ENCODE data around the gene RUVBL1. TPM values are rescaled to one million over a fixed set of nuclear protein-coding genes. Genes with fewer than 3 reads are reported as not detected.

Gene RUVBL1
- total RNA-seq, 6 experiments from 2014 or later, result 61.2 to 75.4 (median 69.2) TPM

- DNase-seq, result no peak
- no peaks in the 10 kb centered on the region for H3K9me3 Mint-ChIP-seq
- H3K27ac Mint-ChIP-seq, result peak overlapping the region; percentile 46
- H3K27me3 Mint-ChIP-seq (ENCODE audit: insufficient read depth), result peaks cover 7% of the 10 kb centered on the region
- peaks cover 40% of the 10 kb centered on the region for H3K4me1 Mint-ChIP-seq (ENCODE audit: low read depth)
- H3K36me3 Mint-ChIP-seq (ENCODE audit: low read depth), result peaks cover 29% of the 10 kb centered on the region
- TF ChIP-seq CTCF (IDR thresholded peaks at IDR 0.05), result no peak
- H3K4me3 Mint-ChIP-seq, result no peak overlapping the region
Observed at GRCh38 chr3:128071771-128072453, 51.7 kb downstream of the RUVBL1 start.

- peaks cover 6% of the 10 kb centered on the region for H3K27me3 Mint-ChIP-seq (ENCODE audit: insufficient read depth)
- H3K9me3 Mint-ChIP-seq, result no peaks in the 10 kb centered on the region
- no peak overlapping the region for H3K4me3 Mint-ChIP-seq
- H3K4me1 Mint-ChIP-seq (ENCODE audit: low read depth), result peaks cover 40% of the 10 kb centered on the region
- H3K27ac Mint-ChIP-seq, result peak overlapping the region; percentile 57
- DNase-seq, result no peak
- H3K36me3 Mint-ChIP-seq (ENCODE audit: low read depth), result peaks cover 31% of the 10 kb centered on the region
- no peak for TF ChIP-seq CTCF (IDR thresholded peaks at IDR 0.05)
Observed at GRCh38 chr3:128070898-128071591, 52.6 kb downstream of the RUVBL1 start.

GRCh38 chr3:128069271-128069670 is 54.3 kb downstream of the RUVBL1 start:
- no peak for TF ChIP-seq CTCF (IDR thresholded peaks at IDR 0.05)
- Mint-ChIP-seq H3K27ac (no peak overlapping the region), H3K9me3 (no peaks in the 10 kb centered on the region), H3K4me3 (no peak overlapping the region), H3K4me1 (ENCODE audit: low read depth) (peaks cover 38% of the 10 kb centered on the region), H3K36me3 (ENCODE audit: low read depth) (peaks cover 43% of the 10 kb centered on the region), H3K27me3 (ENCODE audit: insufficient read depth) (peaks cover 1% of the 10 kb centered on the region; the same call in 1 of the 2 replicates)
- no peak for DNase-seq

- peak; percentile 79 for TF ChIP-seq CTCF (IDR thresholded peaks at IDR 0.05)
- peak overlapping the region; percentile 72 for H3K27ac Mint-ChIP-seq
- H3K36me3 Mint-ChIP-seq (ENCODE audit: low read depth), result peaks cover 53% of the 10 kb centered on the region
- peak; percentile 41 for DNase-seq
- peaks cover 1% of the 10 kb centered on the region for H3K27me3 Mint-ChIP-seq (ENCODE audit: insufficient read depth)
- H3K9me3 Mint-ChIP-seq, result no peaks in the 10 kb centered on the region
- peaks cover 34% of the 10 kb centered on the region for H3K4me1 Mint-ChIP-seq (ENCODE audit: low read depth)
- no peak overlapping the region for H3K4me3 Mint-ChIP-seq
Observed at GRCh38 chr3:128068156-128068620, 55.4 kb downstream of the RUVBL1 start.

- Mint-ChIP-seq H3K36me3 (ENCODE audit: low read depth) (peaks cover 60% of the 10 kb centered on the region), H3K27ac (peak overlapping the region; percentile 19; the same call in 1 of the 2 replicates), H3K27me3 (ENCODE audit: insufficient read depth) (peaks cover 1% of the 10 kb centered on the region), H3K9me3 (no peaks in the 10 kb centered on the region), H3K4me1 (ENCODE audit: low read depth) (peaks cover 35% of the 10 kb centered on the region), H3K4me3 (no peak overlapping the region)
- no peak for DNase-seq
- TF ChIP-seq CTCF (IDR thresholded peaks at IDR 0.05), result no peak
Observed at GRCh38 chr3:128067489-128067888, 56.1 kb downstream of the RUVBL1 start.
